H9 (cell line): ENCODE measurements around the gene MIPEP. TPM values are rescaled to one million over a fixed set of nuclear protein-coding genes. Genes with fewer than 3 reads are reported as not detected.

Experiments used
- DNase-seq: peaks from one replicate; pipeline ENCODE4 v3.0.0-alpha.2; 2017
- H2AFZ ChIP-seq: one replicate; pipeline ENCODE4 v1.6.1; 2013; ENCODE audit warnings: mild to moderate bottlenecking, low read length, control low read depth, moderate library complexity
- H2AK5ac ChIP-seq: 2 replicates; pipeline ENCODE4 v1.6.1; 2013; ENCODE audit warnings: low read length, control low read depth, mixed read lengths; ENCODE audit not compliant: insufficient read length
- H2BK120ac ChIP-seq: one replicate; pipeline ENCODE4 v1.6.1; 2013; ENCODE audit warnings: low read depth, mild to moderate bottlenecking, low read length, control low read depth, inconsistent platforms; ENCODE audit not compliant: poor library complexity, severe bottlenecking
- H2BK12ac ChIP-seq: 2 replicates; pipeline ENCODE4 v1.6.1; 2013; ENCODE audit warnings: low read length, control low read depth, mixed read lengths, low read depth; ENCODE audit not compliant: insufficient read length
- H2BK15ac ChIP-seq: 2 replicates; pipeline ENCODE4 v1.6.1; 2013; ENCODE audit warnings: low read depth, low read length, control low read depth
- H2BK20ac ChIP-seq: one replicate; pipeline ENCODE4 v1.6.1; 2013; ENCODE audit warnings: low read depth, mild to moderate bottlenecking, low read length, control low read depth, inconsistent platforms; ENCODE audit not compliant: poor library complexity, severe bottlenecking
- H2BK5ac ChIP-seq: 2 replicates; pipeline ENCODE4 v1.6.1; 2013; ENCODE audit warnings: low read length, control low read depth, mixed read lengths; ENCODE audit not compliant: insufficient read length
- H3K14ac ChIP-seq: 2 replicates; pipeline ENCODE4 v1.6.1; 2013; ENCODE audit warnings: low read length, control low read depth; ENCODE audit not compliant: insufficient read depth
- H3K18ac ChIP-seq: 2 replicates; pipeline ENCODE4 v1.6.1; 2013; ENCODE audit warnings: low read depth, mild to moderate bottlenecking, mixed read lengths, low read length, control low read depth; ENCODE audit not compliant: insufficient read length
- H3K23ac ChIP-seq: 2 replicates; pipeline ENCODE4 v1.6.1; 2013; ENCODE audit warnings: low read length, control low read depth, mixed read lengths, low read depth; ENCODE audit not compliant: insufficient read length
- H3K23me2 ChIP-seq: 2 replicates; pipeline ENCODE4 v1.6.1; 2013; ENCODE audit warnings: low read depth, mild to moderate bottlenecking, mixed read lengths, low read length, control low read depth; ENCODE audit not compliant: insufficient read length, poor library complexity, severe bottlenecking
- H3K27ac ChIP-seq: 2 replicates; pipeline ENCODE4 v1.5.1; 2013; ENCODE audit warnings: low read length, control low read depth, mixed read lengths, low read depth; ENCODE audit not compliant: insufficient read length
- H3K27me3 ChIP-seq: 2 replicates; pipeline ENCODE4 v1.6.1; 2013; ENCODE audit warnings: low read length, control low read depth, inconsistent platforms; ENCODE audit not compliant: insufficient read depth
- H3K4ac ChIP-seq: 2 replicates; pipeline ENCODE4 v1.6.1; 2013; ENCODE audit warnings: low read depth, mild to moderate bottlenecking, control low read depth, inconsistent platforms, low read length, moderate library complexity
- H3K4me1 ChIP-seq: 2 replicates; pipeline ENCODE4 v1.6.1; 2013; ENCODE audit warnings: low read length, control low read depth, inconsistent platforms; ENCODE audit not compliant: insufficient read depth
- H3K4me2 ChIP-seq: 2 replicates; pipeline ENCODE4 v1.6.1; 2013; ENCODE audit warnings: low read length, control low read depth, mixed read lengths; ENCODE audit not compliant: insufficient read length, insufficient read depth
- H3K56ac ChIP-seq: 2 replicates; pipeline ENCODE4 v1.6.1; 2013; ENCODE audit warnings: low read depth, mild to moderate bottlenecking, mixed read lengths, low read length, control low read depth; ENCODE audit not compliant: insufficient read length
- H3K79me1 ChIP-seq: 2 replicates; pipeline ENCODE4 v1.6.1; 2013; ENCODE audit warnings: low read depth, mild to moderate bottlenecking, moderate library complexity, low read length, control low read depth, inconsistent platforms; ENCODE audit not compliant: insufficient read depth, poor library complexity, severe bottlenecking
- H3K79me2 ChIP-seq: 2 replicates; pipeline ENCODE4 v1.6.1; 2013; ENCODE audit warnings: low read length, control low read depth, inconsistent platforms; ENCODE audit not compliant: insufficient read depth
- H3K9ac ChIP-seq: 2 replicates; pipeline ENCODE4 v1.6.1; 2013; ENCODE audit warnings: low read length, control low read depth, mixed read lengths; ENCODE audit not compliant: insufficient read length; ENCODE audit errors: extremely low read depth
- H3K9me3 ChIP-seq: one replicate; pipeline ENCODE4 v1.6.1; 2013; ENCODE audit warnings: low read depth, low read length, inconsistent platforms; ENCODE audit not compliant: control insufficient read depth
- H3T11ph ChIP-seq: one replicate; pipeline ENCODE4 v1.6.1; 2013; ENCODE audit warnings: mild to moderate bottlenecking, low read length, control low read depth, inconsistent platforms
- H4K20me1 ChIP-seq: one replicate; pipeline ENCODE4 v1.6.1; 2013; ENCODE audit not compliant: control insufficient read depth, insufficient read length, insufficient read depth
- H4K5ac ChIP-seq: 2 replicates; pipeline ENCODE4 v1.6.1; 2013; ENCODE audit warnings: low read depth, mild to moderate bottlenecking, mixed read lengths, low read length, control low read depth; ENCODE audit not compliant: insufficient read length
- H4K8ac ChIP-seq: replicated peaks from 2 replicates; pipeline ENCODE4 v1.6.1; 2013; ENCODE audit warnings: low read length, control low read depth, mixed read lengths, low read depth; ENCODE audit not compliant: insufficient read length
- H4K91ac ChIP-seq: 2 replicates; pipeline ENCODE4 v1.6.1; 2013; ENCODE audit warnings: low read depth, mild to moderate bottlenecking, moderate library complexity, mixed read lengths, low read length, control low read depth; ENCODE audit not compliant: insufficient read length
- H3K27ac Mint-ChIP-seq, 3 experiments: 2 replicates in 2 of 3; 3 replicates in 1 of 3; pipeline ENCODE4 v1.8.0; 2020 to 2021; ENCODE audit warnings: mixed read lengths in 3 of 3, mild to moderate bottlenecking in 1 of 3, moderate library complexity in 1 of 3
- H3K27me3 Mint-ChIP-seq: 2 replicates; pipeline ENCODE4 v1.8.0; 2021; ENCODE audit warnings: low read depth, mild to moderate bottlenecking, moderate library complexity, mixed read lengths
- H3K36me3 Mint-ChIP-seq, 3 experiments: 2 replicates in 2 of 3; 3 replicates in 1 of 3; pipeline ENCODE4 v1.8.0; 2020 to 2021; ENCODE audit warnings: low read depth in 3 of 3, mixed read lengths in 3 of 3; ENCODE audit not compliant: insufficient read depth in 1 of 3
- H3K4me1 Mint-ChIP-seq, 2 experiments: 2 replicates each; pipeline ENCODE4 v1.8.0; 2020; ENCODE audit warnings: mixed read lengths in 2 of 2
- H3K4me3 Mint-ChIP-seq, 2 experiments: 2 replicates in 1 of 2; 3 replicates in 1 of 2; pipeline ENCODE4 v1.8.0; 2020 to 2021; ENCODE audit warnings: mild to moderate bottlenecking in 2 of 2, mixed read lengths in 2 of 2, moderate library complexity in 1 of 2
- H3K9me3 Mint-ChIP-seq, 2 experiments: 2 replicates in 1 of 2; 3 replicates in 1 of 2; pipeline ENCODE4 v1.8.0; 2020; ENCODE audit warnings: mild to moderate bottlenecking in 2 of 2, mixed read lengths in 2 of 2, moderate library complexity in 1 of 2
- WGBS: extraction: QIAGEN DNeasy Blood & Tissue Kit; methylation state at CpG from one replicate; pipeline ENCODE4 v1.1.7; 2013; ENCODE audit warnings: missing lambda C conversion rate, low lambda C conversion rate, mixed read lengths; ENCODE audit not compliant: insufficient read length; ENCODE audit errors: extremely low coverage; 5-methylcytosine and 5-hydroxymethylcytosine counted together
- total RNA-seq: library from RNA; stranded (reverse); gene quantifications from 2 replicates; pipeline ENCODE4 v1.2.1, GENCODE V29; 2021
- TF ChIP-seq, protein P1 (sequence below): fragments of 200-600 bp; sonication (generic); conservative IDR thresholded peaks from 3 replicates; pipeline ENCODE4 v1.8.0; 2021; ENCODE audit warnings: antibody characterized with exemption, mild to moderate bottlenecking

MIPEP gene
- total RNA-seq, 1 experiment from 2014 or later: 18.5 TPM

- H4K8ac ChIP-seq: no peak overlapping the region
- Mint-ChIP-seq H3K27ac (no peak overlapping the region), H3K36me3 (peaks cover 0 to 4% (median 0%) of the 10 kb centered on the region in 3 experiments; a peak in 1 of 7 replicates), H3K4me3 (no peak overlapping the region), H3K4me1 (peaks cover 16% of the 10 kb centered on the region in 2 experiments), H3K27me3 (no peaks in the 10 kb centered on the region), H3K9me3 (no peaks in the 10 kb centered on the region; a peak in 1 of 5 replicates)
- no peak overlapping the region for H2BK12ac ChIP-seq
- no peak overlapping the region for H3K27ac ChIP-seq
- H3K9ac ChIP-seq: no peak overlapping the region
- H3K23ac ChIP-seq: no peak overlapping the region
- H3K14ac ChIP-seq: no peak overlapping the region
- H2BK120ac ChIP-seq: no peak overlapping the region
- H2AFZ ChIP-seq: no peak overlapping the region
- TF ChIP-seq, protein P1, sequence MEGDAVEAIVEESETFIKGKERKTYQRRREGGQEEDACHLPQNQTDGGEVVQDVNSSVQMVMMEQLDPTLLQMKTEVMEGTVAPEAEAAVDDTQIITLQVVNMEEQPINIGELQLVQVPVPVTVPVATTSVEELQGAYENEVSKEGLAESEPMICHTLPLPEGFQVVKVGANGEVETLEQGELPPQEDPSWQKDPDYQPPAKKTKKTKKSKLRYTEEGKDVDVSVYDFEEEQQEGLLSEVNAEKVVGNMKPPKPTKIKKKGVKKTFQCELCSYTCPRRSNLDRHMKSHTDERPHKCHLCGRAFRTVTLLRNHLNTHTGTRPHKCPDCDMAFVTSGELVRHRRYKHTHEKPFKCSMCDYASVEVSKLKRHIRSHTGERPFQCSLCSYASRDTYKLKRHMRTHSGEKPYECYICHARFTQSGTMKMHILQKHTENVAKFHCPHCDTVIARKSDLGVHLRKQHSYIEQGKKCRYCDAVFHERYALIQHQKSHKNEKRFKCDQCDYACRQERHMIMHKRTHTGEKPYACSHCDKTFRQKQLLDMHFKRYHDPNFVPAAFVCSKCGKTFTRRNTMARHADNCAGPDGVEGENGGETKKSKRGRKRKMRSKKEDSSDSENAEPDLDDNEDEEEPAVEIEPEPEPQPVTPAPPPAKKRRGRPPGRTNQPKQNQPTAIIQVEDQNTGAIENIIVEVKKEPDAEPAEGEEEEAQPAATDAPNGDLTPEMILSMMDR: no peak
- H3K79me1 ChIP-seq: no peaks in the 10 kb centered on the region
- H2AK5ac ChIP-seq: no peak overlapping the region
- no peak overlapping the region for H3K4ac ChIP-seq
- no peaks in the 10 kb centered on the region for H4K20me1 ChIP-seq
- H4K91ac ChIP-seq: no peak overlapping the region
- no peaks in the 10 kb centered on the region for H3K79me2 ChIP-seq
- H2BK20ac ChIP-seq: no peak overlapping the region
- WGBS: no CpG with 5 or more reads among the region's 3 CpGs
- no peak overlapping the region for H3K56ac ChIP-seq
- H3K4me1 ChIP-seq: no peaks in the 10 kb centered on the region
- H3K9me3 ChIP-seq: no peaks in the 10 kb centered on the region
- H3K23me2 ChIP-seq: no peaks in the 10 kb centered on the region
- no peaks in the 10 kb centered on the region for H3K27me3 ChIP-seq
- H3K4me2 ChIP-seq: no peak overlapping the region
- no peak overlapping the region for H3K18ac ChIP-seq
- H2BK5ac ChIP-seq: no peak overlapping the region
- H4K5ac ChIP-seq: no peak overlapping the region
- no peak overlapping the region for H3T11ph ChIP-seq
- DNase-seq: no peak
- H2BK15ac ChIP-seq: no peak overlapping the region
These were observed 26.1 kb upstream of the MIPEP start for GRCh38 chr13:23915308-23915707.
